HepG2 (cell line): ENCODE measurements around the gene AFAP1. TPM values are rescaled to one million over a fixed set of nuclear protein-coding genes. Genes with fewer than 3 reads are reported as not detected.

Experiments
- ATF7 ChIP-seq, 2 experiments: fragments of 450-650 bp in 1 of 2; sonication (generic) in 1 of 2; formaldehyde crosslinking in 1 of 2; IDR thresholded peaks; 2 replicates each; pipeline versions ENCODE4 v1.4.0 to v1.6.1; 2016 to 2020; ENCODE audit warnings: antibody characterized with exemption in 1 of 2, mild to moderate bottlenecking in 1 of 2, missing genetic modification reagents in 1 of 2
- FOXC1 ChIP-seq: sonication (generic); formaldehyde crosslinking; IDR thresholded peaks from 2 replicates; pipeline ENCODE4 v1.8.0; 2022; ENCODE audit warnings: mild to moderate bottlenecking, missing genetic modification reagents, borderline replicate concordance
- HDAC1 ChIP-seq: sonication (generic); formaldehyde crosslinking; IDR thresholded peaks from 2 replicates; pipeline ENCODE4 v1.5.1; 2020; ENCODE audit warnings: mild to moderate bottlenecking, missing genetic modification reagents
- KAT2B ChIP-seq: fragments of 150-350 bp; IDR thresholded peaks from 2 replicates; pipeline ENCODE4 v1.6.1; 2014; ENCODE audit warnings: low read depth, low read length, borderline replicate concordance
- NR2F1 ChIP-seq, 2 experiments: fragments of 450-650 bp in 1 of 2; formaldehyde crosslinking in 1 of 2; IDR thresholded peaks; 2 replicates each; pipeline versions ENCODE4 v1.5.0 to v1.6.1; 2016 to 2020; ENCODE audit warnings: mild to moderate bottlenecking in 1 of 2, missing compliant biosample characterization in 1 of 2, missing genetic modification reagents in 1 of 2, moderate library complexity in 1 of 2
- PHB2 ChIP-seq: fragments of 450-650 bp; IDR thresholded peaks from 2 replicates; pipeline ENCODE4 v1.6.1; 2018; ENCODE audit not compliant: partially characterized antibody
- POLR2A ChIP-seq, 2 experiments: IDR thresholded peaks; 2 replicates each; pipeline ENCODE4 v1.6.1; 2011; ENCODE audit warnings: low read depth in 2 of 2, low read length in 2 of 2, mild to moderate bottlenecking in 1 of 2, moderate library complexity in 1 of 2; ENCODE audit not compliant: insufficient read depth in 1 of 2
- SKI ChIP-seq: fragments of 450-650 bp; IDR thresholded peaks from one replicate; pipeline ENCODE4 v1.6.1; 2018; ENCODE audit warnings: mild to moderate bottlenecking; ENCODE audit not compliant: partially characterized antibody
- STAG1 ChIP-seq: sonication (generic); formaldehyde crosslinking; IDR thresholded peaks from 2 replicates; pipeline ENCODE4 v1.4.0; 2020; ENCODE audit warnings: missing genetic modification reagents
- ZNF547 ChIP-seq: sonication (generic); formaldehyde crosslinking; IDR thresholded peaks from 2 replicates; pipeline ENCODE4 v1.5.1; 2020; ENCODE audit warnings: mild to moderate bottlenecking, missing genetic modification reagents
- ZNF552 ChIP-seq: sonication (generic); formaldehyde crosslinking; IDR thresholded peaks from 2 replicates; pipeline ENCODE4 v1.9.0; 2022; ENCODE audit warnings: missing genetic modification reagents, mild to moderate bottlenecking, borderline replicate concordance
- ZNF557 ChIP-seq: sonication (generic); formaldehyde crosslinking; IDR thresholded peaks from 2 replicates; pipeline ENCODE4 v1.4.0; 2020; ENCODE audit warnings: missing genetic modification reagents
- ZNF879 ChIP-seq: sonication (generic); formaldehyde crosslinking; IDR thresholded peaks from 2 replicates; pipeline ENCODE4 v1.8.1; 2023; ENCODE audit warnings: missing genetic modification reagents
- polyA plus RNA-seq, 8 experiments: library from polyadenylated mRNA; depleted of rRNA in 3 of 8; stranded (reverse) in 7 of 8; unstranded in 1 of 8; fragments of >200 nt; fragmentation: Illumina TruSeq in 4 of 8; extraction: Trizol in 4 of 8; gene quantifications; 2 replicates each; pipeline versions ENCODE4 v1.2.1 to v1.2.3, GENCODE V29; 2011 to 2016; ENCODE audit warnings: low read depth in 4 of 8, missing spikeins in 1 of 8, mixed read lengths in 1 of 8; ENCODE audit not compliant: insufficient read depth in 1 of 8
- total RNA-seq, 5 experiments: library from RNA; depleted of rRNA; stranded (reverse); fragments of >200 nt; fragmentation: Illumina TruSeq; extraction: Trizol; gene quantifications; 2 replicates each; pipeline ENCODE4 v1.2.3, GENCODE V29; 2016; ENCODE audit warnings: low read depth in 1 of 5
- TF ChIP-seq, protein P1 (sequence below), 2 experiments: sonication (generic) in 1 of 2; formaldehyde crosslinking in 1 of 2; IDR thresholded peaks; 2 replicates each; pipeline versions ENCODE4 v1.6.1 to v1.9.0; 2014 to 2022; ENCODE audit warnings: antibody characterized with exemption in 1 of 2, borderline replicate concordance in 1 of 2, inconsistent platforms in 1 of 2, low read depth in 1 of 2, missing genetic modification reagents in 1 of 2
- TF ChIP-seq, protein P2 (sequence below): sonication (generic); formaldehyde crosslinking; IDR thresholded peaks from 2 replicates; pipeline ENCODE4 v1.4.0; 2020; ENCODE audit warnings: missing genetic modification reagents
- TF ChIP-seq, protein P3 (sequence below): sonication (generic); formaldehyde crosslinking; IDR thresholded peaks from 2 replicates; pipeline ENCODE4 v1.5.0; 2020; ENCODE audit warnings: missing genetic modification reagents
- TF ChIP-seq, protein P4 (sequence below): sonication (generic); formaldehyde crosslinking; IDR thresholded peaks from 2 replicates; pipeline ENCODE4 v1.5.0; 2020; ENCODE audit warnings: mild to moderate bottlenecking, missing genetic modification reagents

Gene AFAP1
- total and polyA plus RNA-seq, 2 of the 13 experiments (the other 11 are each of a cell fraction or from before 2014, with no cell fraction given): 2.5 TPM

DNA sequence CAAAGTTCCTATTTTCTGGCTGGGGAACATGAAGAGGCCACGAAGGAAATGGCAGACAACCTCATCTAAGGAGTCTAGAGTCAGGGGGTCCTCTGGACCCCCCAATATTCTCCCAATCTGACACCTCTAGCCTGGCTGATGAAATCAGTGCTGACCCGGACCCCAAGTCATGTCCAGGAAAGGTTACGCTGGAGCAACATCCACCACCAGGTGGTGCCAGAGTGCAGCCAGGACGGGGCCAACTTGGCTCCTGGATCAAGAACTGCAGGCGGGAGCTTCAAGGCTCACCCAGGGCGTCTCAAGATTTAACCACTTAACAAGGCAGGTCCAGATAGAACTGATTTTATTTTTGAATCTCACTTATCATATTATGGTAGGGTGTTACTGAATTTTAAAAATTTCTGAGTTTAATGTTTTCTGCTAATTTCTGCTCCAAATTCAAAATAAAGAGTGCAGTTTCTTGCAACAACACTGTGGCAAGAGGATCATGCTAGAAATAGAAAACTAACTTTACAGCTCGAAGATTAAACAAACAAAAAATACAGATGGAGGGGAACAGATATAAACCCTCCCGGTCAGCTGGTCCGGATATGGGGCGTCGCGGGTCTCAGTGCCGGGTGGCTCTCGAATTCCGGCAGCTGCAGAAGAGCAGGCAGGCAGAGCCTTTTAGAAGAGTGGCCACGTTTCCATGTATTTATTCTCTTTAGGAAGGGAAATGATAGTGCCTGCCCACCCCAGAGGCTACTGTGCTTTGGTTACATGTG, 135.5 kb downstream of the AFAP1 start (continued):
- TF ChIP-seq, protein P1, sequence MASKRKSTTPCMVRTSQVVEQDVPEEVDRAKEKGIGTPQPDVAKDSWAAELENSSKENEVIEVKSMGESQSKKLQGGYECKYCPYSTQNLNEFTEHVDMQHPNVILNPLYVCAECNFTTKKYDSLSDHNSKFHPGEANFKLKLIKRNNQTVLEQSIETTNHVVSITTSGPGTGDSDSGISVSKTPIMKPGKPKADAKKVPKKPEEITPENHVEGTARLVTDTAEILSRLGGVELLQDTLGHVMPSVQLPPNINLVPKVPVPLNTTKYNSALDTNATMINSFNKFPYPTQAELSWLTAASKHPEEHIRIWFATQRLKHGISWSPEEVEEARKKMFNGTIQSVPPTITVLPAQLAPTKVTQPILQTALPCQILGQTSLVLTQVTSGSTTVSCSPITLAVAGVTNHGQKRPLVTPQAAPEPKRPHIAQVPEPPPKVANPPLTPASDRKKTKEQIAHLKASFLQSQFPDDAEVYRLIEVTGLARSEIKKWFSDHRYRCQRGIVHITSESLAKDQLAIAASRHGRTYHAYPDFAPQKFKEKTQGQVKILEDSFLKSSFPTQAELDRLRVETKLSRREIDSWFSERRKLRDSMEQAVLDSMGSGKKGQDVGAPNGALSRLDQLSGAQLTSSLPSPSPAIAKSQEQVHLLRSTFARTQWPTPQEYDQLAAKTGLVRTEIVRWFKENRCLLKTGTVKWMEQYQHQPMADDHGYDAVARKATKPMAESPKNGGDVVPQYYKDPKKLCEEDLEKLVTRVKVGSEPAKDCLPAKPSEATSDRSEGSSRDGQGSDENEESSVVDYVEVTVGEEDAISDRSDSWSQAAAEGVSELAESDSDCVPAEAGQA (IDR thresholded peaks at IDR 0.05; ENCODE audit: low read depth): no peak
- TF ChIP-seq, protein P1 (CRISPR knock-in tag; IDR thresholded peaks at IDR 0.05; ENCODE audit: borderline replicate concordance): no peak
- TF ChIP-seq FOXC1 (CRISPR knock-in tag): no peak
- TF ChIP-seq HDAC1: no peak
- no peak for TF ChIP-seq ZNF552
- 0 out of 4 replicates have a peak, but pooled peaks of 1 of the 2 experiments have one; percentile 18 for TF ChIP-seq NR2F1 (CRISPR knock-in tag; IDR thresholded peaks at IDR 0.05)
- no peak for TF ChIP-seq SKI
- TF ChIP-seq, protein P2, sequence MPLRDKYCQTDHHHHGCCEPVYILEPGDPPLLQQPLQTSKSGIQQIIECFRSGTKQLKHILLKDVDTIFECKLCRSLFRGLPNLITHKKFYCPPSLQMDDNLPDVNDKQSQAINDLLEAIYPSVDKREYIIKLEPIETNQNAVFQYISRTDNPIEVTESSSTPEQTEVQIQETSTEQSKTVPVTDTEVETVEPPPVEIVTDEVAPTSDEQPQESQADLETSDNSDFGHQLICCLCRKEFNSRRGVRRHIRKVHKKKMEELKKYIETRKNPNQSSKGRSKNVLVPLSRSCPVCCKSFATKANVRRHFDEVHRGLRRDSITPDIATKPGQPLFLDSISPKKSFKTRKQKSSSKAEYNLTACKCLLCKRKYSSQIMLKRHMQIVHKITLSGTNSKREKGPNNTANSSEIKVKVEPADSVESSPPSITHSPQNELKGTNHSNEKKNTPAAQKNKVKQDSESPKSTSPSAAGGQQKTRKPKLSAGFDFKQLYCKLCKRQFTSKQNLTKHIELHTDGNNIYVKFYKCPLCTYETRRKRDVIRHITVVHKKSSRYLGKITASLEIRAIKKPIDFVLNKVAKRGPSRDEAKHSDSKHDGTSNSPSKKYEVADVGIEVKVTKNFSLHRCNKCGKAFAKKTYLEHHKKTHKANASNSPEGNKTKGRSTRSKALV (CRISPR knock-in tag): no peak
- no peak for TF ChIP-seq ZNF879 (CRISPR knock-in tag)
- TF ChIP-seq ATF7 (IDR thresholded peaks at IDR 0.05): no peak
- no peak for TF ChIP-seq ATF7 (CRISPR knock-in tag; IDR thresholded peaks at IDR 0.05)
- TF ChIP-seq PHB2: no peak
- no peak for TF ChIP-seq KAT2B
- TF ChIP-seq ZNF547 (CRISPR knock-in tag): no peak
- TF ChIP-seq, protein P3, sequence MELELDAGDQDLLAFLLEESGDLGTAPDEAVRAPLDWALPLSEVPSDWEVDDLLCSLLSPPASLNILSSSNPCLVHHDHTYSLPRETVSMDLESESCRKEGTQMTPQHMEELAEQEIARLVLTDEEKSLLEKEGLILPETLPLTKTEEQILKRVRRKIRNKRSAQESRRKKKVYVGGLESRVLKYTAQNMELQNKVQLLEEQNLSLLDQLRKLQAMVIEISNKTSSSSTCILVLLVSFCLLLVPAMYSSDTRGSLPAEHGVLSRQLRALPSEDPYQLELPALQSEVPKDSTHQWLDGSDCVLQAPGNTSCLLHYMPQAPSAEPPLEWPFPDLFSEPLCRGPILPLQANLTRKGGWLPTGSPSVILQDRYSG: no peak
- TF ChIP-seq ZNF557 (CRISPR knock-in tag): no peak
- TF ChIP-seq POLR2A (IDR thresholded peaks at IDR 0.05; ENCODE audit: insufficient read depth in 1 of 2, low read depth in 2 of 2, low read length in 2 of 2): no peak
- peak; percentile 88 for TF ChIP-seq STAG1 (CRISPR knock-in tag)
- TF ChIP-seq, protein P4, sequence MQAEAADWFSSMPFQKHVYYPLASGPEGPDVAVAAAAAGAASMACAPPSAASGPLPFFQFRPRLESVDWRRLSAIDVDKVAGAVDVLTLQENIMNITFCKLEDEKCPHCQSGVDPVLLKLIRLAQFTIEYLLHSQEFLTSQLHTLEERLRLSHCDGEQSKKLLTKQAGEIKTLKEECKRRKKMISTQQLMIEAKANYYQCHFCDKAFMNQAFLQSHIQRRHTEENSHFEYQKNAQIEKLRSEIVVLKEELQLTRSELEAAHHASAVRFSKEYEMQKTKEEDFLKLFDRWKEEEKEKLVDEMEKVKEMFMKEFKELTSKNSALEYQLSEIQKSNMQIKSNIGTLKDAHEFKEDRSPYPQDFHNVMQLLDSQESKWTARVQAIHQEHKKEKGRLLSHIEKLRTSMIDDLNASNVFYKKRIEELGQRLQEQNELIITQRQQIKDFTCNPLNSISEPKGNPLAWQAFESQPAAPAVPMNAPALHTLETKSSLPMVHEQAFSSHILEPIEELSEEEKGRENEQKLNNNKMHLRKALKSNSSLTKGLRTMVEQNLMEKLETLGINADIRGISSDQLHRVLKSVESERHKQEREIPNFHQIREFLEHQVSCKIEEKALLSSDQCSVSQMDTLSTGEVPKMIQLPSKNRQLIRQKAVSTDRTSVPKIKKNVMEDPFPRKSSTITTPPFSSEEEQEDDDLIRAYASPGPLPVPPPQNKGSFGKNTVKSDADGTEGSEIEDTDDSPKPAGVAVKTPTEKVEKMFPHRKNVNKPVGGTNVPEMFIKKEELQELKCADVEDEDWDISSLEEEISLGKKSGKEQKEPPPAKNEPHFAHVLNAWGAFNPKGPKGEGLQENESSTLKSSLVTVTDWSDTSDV (CRISPR knock-in tag): no peak
